ENCODE measurements around the gene DDX52. TPM values are rescaled to one million over a fixed set of nuclear protein-coding genes. Genes with fewer than 3 reads are reported as not detected.

Gene DDX52
- total RNA-seq, 1 donor from 2014 or later = 55.1 TPM

GRCh38 chr17:37605081-37605480, 38.2 kb downstream of the DDX52 start:
- Histone ChIP-seq H3K9ac (ENCODE audit: low read length) (no peak overlapping the region), H4K20me1 (ENCODE audit: insufficient read depth, low read length) (peaks cover 16% of the 10 kb centered on the region), H3K9me3 (ENCODE audit: insufficient read depth, low read depth, low read length) (peaks cover 5% of the 10 kb centered on the region), H3K4me3 (ENCODE audit: insufficient read depth, low read depth, low read length) (no peak overlapping the region), H3K36me3 (ENCODE audit: insufficient read depth, low read length) (peaks cover 7% of the 10 kb centered on the region), H2AFZ (ENCODE audit: low read depth, low read length) (no peak overlapping the region), H3K4me2 (ENCODE audit: low read length) (no peak overlapping the region), H3K27ac (ENCODE audit: low read depth, low read length) (no peak overlapping the region), H3K27me3 (ENCODE audit: insufficient read depth, low read length) (no peaks in the 10 kb centered on the region), H3K79me2 (ENCODE audit: insufficient read depth, low read length) (peaks cover 77% of the 10 kb centered on the region), H3K4me1 (ENCODE audit: insufficient read depth, low read length) (peaks cover 9% of the 10 kb centered on the region)
- TF ChIP-seq EZH2 (IDR thresholded peaks at IDR 0.05; ENCODE audit: insufficient read depth, low read length) (no peak), CTCF (IDR thresholded peaks at IDR 0.05; ENCODE audit: insufficient read depth, low read depth, low read length) (no peak)
- Mint-ChIP-seq H3K4me1 (ENCODE audit: low read depth, unreplicated experiment) (peaks cover 6% of the 10 kb centered on the region), H3K9me3 (ENCODE audit: unreplicated experiment) (peaks cover 1% of the 10 kb centered on the region), H3K36me3 (ENCODE audit: low read depth, unreplicated experiment) (peaks cover 5% of the 10 kb centered on the region), H3K27ac (ENCODE audit: unreplicated experiment) (no peak overlapping the region), H3K27me3 (ENCODE audit: low read depth, unreplicated experiment) (no peaks in the 10 kb centered on the region), H3K4me3 (ENCODE audit: unreplicated experiment) (no peak overlapping the region)
- no peak for DNase-seq (ENCODE audit: low read depth)
- no peak for FAIRE-seq

- Histone ChIP-seq H4K20me1 (ENCODE audit: insufficient read depth, low read length) (peaks cover 19% of the 10 kb centered on the region), H3K9me3 (ENCODE audit: insufficient read depth, low read depth, low read length) (peaks cover 5% of the 10 kb centered on the region), H3K27ac (ENCODE audit: low read depth, low read length) (no peak overlapping the region), H2AFZ (ENCODE audit: low read depth, low read length) (no peak overlapping the region), H3K4me1 (ENCODE audit: insufficient read depth, low read length) (peaks cover 5% of the 10 kb centered on the region), H3K4me2 (ENCODE audit: low read length) (no peak overlapping the region), H3K79me2 (ENCODE audit: insufficient read depth, low read length) (peaks cover 77% of the 10 kb centered on the region), H3K27me3 (ENCODE audit: insufficient read depth, low read length) (no peaks in the 10 kb centered on the region), H3K9ac (ENCODE audit: low read length) (no peak overlapping the region), H3K4me3 (ENCODE audit: insufficient read depth, low read depth, low read length) (no peak overlapping the region), H3K36me3 (ENCODE audit: insufficient read depth, low read length) (peaks cover 7% of the 10 kb centered on the region)
- Mint-ChIP-seq H3K4me1 (ENCODE audit: low read depth, unreplicated experiment) (peaks cover 6% of the 10 kb centered on the region), H3K27ac (ENCODE audit: unreplicated experiment) (no peak overlapping the region), H3K27me3 (ENCODE audit: low read depth, unreplicated experiment) (no peaks in the 10 kb centered on the region), H3K4me3 (ENCODE audit: unreplicated experiment) (no peak overlapping the region), H3K9me3 (ENCODE audit: unreplicated experiment) (peaks cover 1% of the 10 kb centered on the region), H3K36me3 (ENCODE audit: low read depth, unreplicated experiment) (peaks cover 5% of the 10 kb centered on the region)
- DNase-seq (ENCODE audit: low read depth) (no peak), FAIRE-seq (no peak)
- TF ChIP-seq EZH2 (IDR thresholded peaks at IDR 0.05; ENCODE audit: insufficient read depth, low read length) (no peak), CTCF (IDR thresholded peaks at IDR 0.05; ENCODE audit: insufficient read depth, low read depth, low read length) (no peak)
Measured at GRCh38 chr17:37604556-37604955, 38.7 kb downstream of the DDX52 start.

GRCh38 chr17:37598145-37598544, 45.1 kb downstream of the DDX52 start:
- H3K27me3 ChIP-seq (ENCODE audit: insufficient read depth, low read length) = no peaks in the 10 kb centered on the region
- H3K27ac Mint-ChIP-seq (ENCODE audit: unreplicated experiment) = no peak overlapping the region
- peaks cover 27% of the 10 kb centered on the region for H3K79me2 ChIP-seq (ENCODE audit: insufficient read depth, low read length)
- no peaks in the 10 kb centered on the region for H3K4me1 ChIP-seq (ENCODE audit: insufficient read depth, low read length)
- no peak overlapping the region for H3K4me3 ChIP-seq (ENCODE audit: insufficient read depth, low read depth, low read length)
- no peak overlapping the region for H3K9ac ChIP-seq (ENCODE audit: low read length)
- H3K4me1 Mint-ChIP-seq (ENCODE audit: low read depth, unreplicated experiment) = no peaks in the 10 kb centered on the region
- H4K20me1 ChIP-seq (ENCODE audit: insufficient read depth, low read length) = peaks cover 16% of the 10 kb centered on the region
- no peak overlapping the region for H3K4me3 Mint-ChIP-seq (ENCODE audit: unreplicated experiment)
- H3K9me3 ChIP-seq (ENCODE audit: insufficient read depth, low read depth, low read length) = no peaks in the 10 kb centered on the region
- no peak for TF ChIP-seq CTCF (IDR thresholded peaks at IDR 0.05; ENCODE audit: insufficient read depth, low read depth, low read length)
- TF ChIP-seq EZH2 (IDR thresholded peaks at IDR 0.05; ENCODE audit: insufficient read depth, low read length) = no peak
- no peak overlapping the region for H3K4me2 ChIP-seq (ENCODE audit: low read length)
- H3K9me3 Mint-ChIP-seq (ENCODE audit: unreplicated experiment) = no peaks in the 10 kb centered on the region
- no peak overlapping the region for H2AFZ ChIP-seq (ENCODE audit: low read depth, low read length)
- DNase-seq (ENCODE audit: low read depth) (no peak), FAIRE-seq (no peak)
- H3K27ac ChIP-seq (ENCODE audit: low read depth, low read length) = no peak overlapping the region
- H3K36me3 Mint-ChIP-seq (ENCODE audit: low read depth, unreplicated experiment) = peaks cover 7% of the 10 kb centered on the region
- H3K27me3 Mint-ChIP-seq (ENCODE audit: low read depth, unreplicated experiment) = no peaks in the 10 kb centered on the region
- peaks cover 22% of the 10 kb centered on the region for H3K36me3 ChIP-seq (ENCODE audit: insufficient read depth, low read length)
